ENCODE data around the gene UGT1A3.
"Not testable (repeated sequence)": the region's sequence is repeated elsewhere in the genome, so short reads cannot be mapped to it uniquely, and the experiment has no call there.

The UGT1A3 gene

GRCh38 chr2:233693963-233694362 lies 34.9 kb upstream of the UGT1A3 start:
- Histone ChIP-seq H2AFZ (ENCODE audit: low read depth) (no peak overlapping the region), H3K9ac (no peak overlapping the region), H3K36me3 (ENCODE audit: insufficient read depth) (no peaks in the 10 kb centered on the region; the same call in 1 of the 2 replicates), H3K4me3 (IDR thresholded peaks at IDR 0.05; ENCODE audit: insufficient read depth, low read depth, low read length) (no peak overlapping the region), H3K4me2 (no peak overlapping the region), H3K27ac (no peak overlapping the region), H3K4me1 (ENCODE audit: low read depth, poor library complexity, severe bottlenecking) (no peaks in the 10 kb centered on the region), H3K27me3 (ENCODE audit: insufficient read depth, low read depth) (no peaks in the 10 kb centered on the region), H3K79me2 (ENCODE audit: insufficient read depth, low read depth) (no peaks in the 10 kb centered on the region), H4K20me1 (ENCODE audit: insufficient read depth) (no peaks in the 10 kb centered on the region)
- TF ChIP-seq, protein P1, sequence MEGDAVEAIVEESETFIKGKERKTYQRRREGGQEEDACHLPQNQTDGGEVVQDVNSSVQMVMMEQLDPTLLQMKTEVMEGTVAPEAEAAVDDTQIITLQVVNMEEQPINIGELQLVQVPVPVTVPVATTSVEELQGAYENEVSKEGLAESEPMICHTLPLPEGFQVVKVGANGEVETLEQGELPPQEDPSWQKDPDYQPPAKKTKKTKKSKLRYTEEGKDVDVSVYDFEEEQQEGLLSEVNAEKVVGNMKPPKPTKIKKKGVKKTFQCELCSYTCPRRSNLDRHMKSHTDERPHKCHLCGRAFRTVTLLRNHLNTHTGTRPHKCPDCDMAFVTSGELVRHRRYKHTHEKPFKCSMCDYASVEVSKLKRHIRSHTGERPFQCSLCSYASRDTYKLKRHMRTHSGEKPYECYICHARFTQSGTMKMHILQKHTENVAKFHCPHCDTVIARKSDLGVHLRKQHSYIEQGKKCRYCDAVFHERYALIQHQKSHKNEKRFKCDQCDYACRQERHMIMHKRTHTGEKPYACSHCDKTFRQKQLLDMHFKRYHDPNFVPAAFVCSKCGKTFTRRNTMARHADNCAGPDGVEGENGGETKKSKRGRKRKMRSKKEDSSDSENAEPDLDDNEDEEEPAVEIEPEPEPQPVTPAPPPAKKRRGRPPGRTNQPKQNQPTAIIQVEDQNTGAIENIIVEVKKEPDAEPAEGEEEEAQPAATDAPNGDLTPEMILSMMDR (conservative IDR thresholded peaks at IDR 0.05; ENCODE audit: low read depth, low read length) = no peak

DNA sequence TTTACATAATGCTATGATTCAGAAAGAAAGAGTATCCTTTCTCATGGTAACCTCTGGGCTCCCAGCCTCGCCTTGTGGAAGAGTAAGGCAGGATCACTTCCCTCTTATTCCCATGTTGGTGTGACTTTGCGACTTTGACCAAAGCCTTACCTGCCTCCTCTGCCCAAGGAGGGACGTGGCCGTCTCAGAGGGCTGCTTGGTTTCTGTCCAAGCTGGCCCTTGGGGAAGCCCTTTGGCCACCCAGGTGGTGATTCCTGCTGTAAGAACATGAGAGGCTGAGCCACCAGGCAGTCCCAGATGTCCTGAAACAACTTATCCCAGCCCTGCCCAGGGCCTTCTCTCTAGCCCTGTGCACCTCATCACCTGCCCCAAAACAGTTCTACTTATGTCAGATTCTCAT lies 30.1 kb upstream of the UGT1A3 start:
- H3K79me2 ChIP-seq (ENCODE audit: insufficient read depth, low read depth) = no peaks in the 10 kb centered on the region
- no peaks in the 10 kb centered on the region for H3K4me1 ChIP-seq (ENCODE audit: low read depth, poor library complexity, severe bottlenecking)
- no peak overlapping the region for H3K27ac ChIP-seq
- no peak overlapping the region for H3K4me2 ChIP-seq
- H3K9ac ChIP-seq = no peak overlapping the region
- H2AFZ ChIP-seq (ENCODE audit: low read depth) = no peak overlapping the region
- no peaks in the 10 kb centered on the region for H3K27me3 ChIP-seq (ENCODE audit: insufficient read depth, low read depth)
- no peak overlapping the region for H3K4me3 ChIP-seq (IDR thresholded peaks at IDR 0.05; ENCODE audit: insufficient read depth, low read depth, low read length)
- no peaks in the 10 kb centered on the region; the same call in 1 of the 2 replicates for H3K36me3 ChIP-seq (ENCODE audit: insufficient read depth)
- H4K20me1 ChIP-seq (ENCODE audit: insufficient read depth) = no peaks in the 10 kb centered on the region
- TF ChIP-seq, protein P1 (conservative IDR thresholded peaks at IDR 0.05; ENCODE audit: low read depth, low read length) = no peak

- no peak overlapping the region for H2AFZ ChIP-seq (ENCODE audit: low read depth)
- no peak overlapping the region for H3K4me2 ChIP-seq
- H3K79me2 ChIP-seq (ENCODE audit: insufficient read depth, low read depth) = no peaks in the 10 kb centered on the region
- no peaks in the 10 kb centered on the region for H4K20me1 ChIP-seq (ENCODE audit: insufficient read depth)
- TF ChIP-seq, protein P1 (conservative IDR thresholded peaks at IDR 0.05; ENCODE audit: low read depth, low read length) = no peak
- H3K9ac ChIP-seq = no peak overlapping the region
- no peaks in the 10 kb centered on the region; the same call in 1 of the 2 replicates for H3K36me3 ChIP-seq (ENCODE audit: insufficient read depth)
- H3K4me1 ChIP-seq (ENCODE audit: low read depth, poor library complexity, severe bottlenecking) = no peaks in the 10 kb centered on the region
- no peak overlapping the region for H3K4me3 ChIP-seq (IDR thresholded peaks at IDR 0.05; ENCODE audit: insufficient read depth, low read depth, low read length)
- H3K27me3 ChIP-seq (ENCODE audit: insufficient read depth, low read depth) = no peaks in the 10 kb centered on the region
- H3K27ac ChIP-seq = no peak overlapping the region
These were observed 29.3 kb upstream of the UGT1A3 start for GRCh38 chr2:233699424-233700027.

DNA sequence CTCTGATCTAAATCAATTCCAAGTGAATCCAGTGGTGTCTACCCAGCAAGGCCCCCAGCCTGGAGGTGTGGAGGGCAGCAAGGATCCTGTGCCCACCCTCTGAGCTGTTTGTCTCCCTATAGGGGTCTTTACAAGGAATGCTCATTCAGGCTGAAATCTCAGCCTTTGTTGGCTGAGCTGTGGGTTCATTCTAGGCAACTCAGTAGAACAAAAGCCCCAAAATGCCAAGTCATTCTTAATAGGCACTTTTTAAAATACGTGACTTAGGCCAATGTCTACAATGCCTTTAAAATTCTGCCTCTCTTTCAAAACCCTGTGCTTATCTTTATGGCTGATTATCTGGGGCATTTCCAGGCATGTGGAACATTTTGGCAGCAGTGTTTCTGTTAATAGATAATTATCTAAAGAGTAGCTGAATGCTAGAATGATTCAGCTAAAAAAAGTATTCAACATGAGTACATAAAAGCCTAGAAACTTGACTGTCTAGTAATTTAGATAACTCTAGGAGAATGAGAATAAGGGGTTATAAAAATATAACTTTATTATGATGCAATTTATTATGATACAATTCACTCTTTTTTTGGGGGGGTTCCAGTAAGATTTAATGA lies 28.7 kb upstream of the UGT1A3 start:
- Histone ChIP-seq H4K20me1 (ENCODE audit: insufficient read depth) (no peaks in the 10 kb centered on the region), H3K9ac (no peak overlapping the region), H3K27me3 (ENCODE audit: insufficient read depth, low read depth) (no peaks in the 10 kb centered on the region), H2AFZ (ENCODE audit: low read depth) (no peak overlapping the region), H3K4me2 (no peak overlapping the region), H3K27ac (no peak overlapping the region), H3K79me2 (ENCODE audit: insufficient read depth, low read depth) (no peaks in the 10 kb centered on the region), H3K4me3 (IDR thresholded peaks at IDR 0.05; ENCODE audit: insufficient read depth, low read depth, low read length) (no peak overlapping the region), H3K4me1 (ENCODE audit: low read depth, poor library complexity, severe bottlenecking) (no peaks in the 10 kb centered on the region), H3K36me3 (ENCODE audit: insufficient read depth) (no peaks in the 10 kb centered on the region; the same call in 1 of the 2 replicates)
- TF ChIP-seq, protein P1 (conservative IDR thresholded peaks at IDR 0.05; ENCODE audit: low read depth, low read length) = no peak

GRCh38 chr2:233700842-233701241 lies 28.0 kb upstream of the UGT1A3 start:
- not testable (repeated sequence) for H3K27ac ChIP-seq; H3K9ac ChIP-seq; H4K20me1 ChIP-seq (ENCODE audit: insufficient read depth); H3K4me1 ChIP-seq (ENCODE audit: low read depth, poor library complexity, severe bottlenecking); H3K79me2 ChIP-seq (ENCODE audit: insufficient read depth, low read depth); H3K27me3 ChIP-seq (ENCODE audit: insufficient read depth, low read depth); H3K36me3 ChIP-seq (ENCODE audit: insufficient read depth); H3K4me3 ChIP-seq (IDR thresholded peaks at IDR 0.05; ENCODE audit: insufficient read depth, low read depth, low read length); H2AFZ ChIP-seq (ENCODE audit: low read depth); H3K4me2 ChIP-seq

Measured in KMS-11 (cell line).